HL-60 (cell line): ENCODE measurements around the gene ZNF343.
A peak's percentile ranks its signal among the peaks of the same experiment; 100 is the strongest.

Source experiments
- DNase-seq, 2 experiments: peaks; one replicate each; pipeline ENCODE4 v3.0.0-alpha.2; 2010 to 2020; ENCODE audit warnings: low read depth in 1 of 2, low spot score in 1 of 2
- H3K27ac ChIP-seq: fragments of 250-450 bp; sonication (Bioruptor Pico); replicated peaks from 2 replicates; pipeline ENCODE4 v1.5.1; 2020; ENCODE audit warnings: mild to moderate bottlenecking, moderate library complexity
- H3K27me3 ChIP-seq: fragments of 250-450 bp; sonication (Bioruptor Pico); 2 replicates; pipeline ENCODE4 v1.5.1; 2021; ENCODE audit warnings: mild to moderate bottlenecking, moderate library complexity; ENCODE audit not compliant: insufficient read depth, poor library complexity, severe bottlenecking
- H3K4me3 ChIP-seq: replicated peaks from 2 replicates; pipeline ENCODE4 v1.5.1; 2011; ENCODE audit warnings: mild to moderate bottlenecking, control low read depth, low read length; ENCODE audit not compliant: insufficient read depth
- GABPA ChIP-seq: IDR thresholded peaks from 2 replicates; pipeline ENCODE4 v1.6.1; 2012; ENCODE audit warnings: low read depth
- POLR2AphosphoS5 ChIP-seq: IDR thresholded peaks from 2 replicates; pipeline ENCODE4 v1.6.1; 2012; ENCODE audit warnings: low read depth
- SPI1 ChIP-seq: IDR thresholded peaks from 2 replicates; pipeline ENCODE4 v1.6.1; 2012; ENCODE audit warnings: low read depth, mild to moderate bottlenecking, borderline replicate concordance
- TF ChIP-seq, protein P1 (sequence below): IDR thresholded peaks from 2 replicates; pipeline ENCODE4 v1.6.1; 2012; ENCODE audit warnings: low read depth; ENCODE audit not compliant: insufficient replicate concordance
- TF ChIP-seq, protein P2 (sequence below): IDR thresholded peaks from one replicate; pipeline ENCODE4 v1.5.1; 2011; ENCODE audit warnings: low read length, control low read depth, inconsistent platforms; ENCODE audit not compliant: insufficient read depth

ZNF343 gene

DNA sequence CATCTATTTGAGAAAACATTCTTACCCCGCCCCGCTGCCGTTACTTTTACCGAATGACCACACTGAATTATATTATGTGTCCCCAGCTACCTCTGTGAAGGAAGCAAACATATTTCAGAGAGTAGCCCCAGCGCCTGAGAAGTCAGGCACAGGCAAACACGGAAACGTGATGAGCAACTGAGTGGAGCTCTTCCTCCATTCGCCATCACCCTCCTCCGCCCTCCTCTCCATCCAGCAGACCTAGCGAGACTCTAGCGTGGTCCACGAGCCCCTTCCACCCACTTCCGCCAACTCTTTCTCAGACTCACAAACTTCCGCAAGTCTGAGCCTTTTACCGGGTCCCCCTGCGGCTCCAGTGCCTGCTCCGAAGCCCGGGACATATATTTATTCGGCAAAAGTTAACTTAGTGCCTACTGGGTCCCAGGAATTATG is 38.7 kb downstream of the ZNF343 start:
- DNase-seq, result peak in 1 of 2 experiments; percentile 67
- Histone ChIP-seq H3K4me3 (peak overlapping the region; percentile 79), H3K27ac (peak overlapping the region; percentile 99), H3K27me3 (no peaks in the 10 kb centered on the region)
- no peak for TF ChIP-seq SPI1
- TF ChIP-seq, protein P1, sequence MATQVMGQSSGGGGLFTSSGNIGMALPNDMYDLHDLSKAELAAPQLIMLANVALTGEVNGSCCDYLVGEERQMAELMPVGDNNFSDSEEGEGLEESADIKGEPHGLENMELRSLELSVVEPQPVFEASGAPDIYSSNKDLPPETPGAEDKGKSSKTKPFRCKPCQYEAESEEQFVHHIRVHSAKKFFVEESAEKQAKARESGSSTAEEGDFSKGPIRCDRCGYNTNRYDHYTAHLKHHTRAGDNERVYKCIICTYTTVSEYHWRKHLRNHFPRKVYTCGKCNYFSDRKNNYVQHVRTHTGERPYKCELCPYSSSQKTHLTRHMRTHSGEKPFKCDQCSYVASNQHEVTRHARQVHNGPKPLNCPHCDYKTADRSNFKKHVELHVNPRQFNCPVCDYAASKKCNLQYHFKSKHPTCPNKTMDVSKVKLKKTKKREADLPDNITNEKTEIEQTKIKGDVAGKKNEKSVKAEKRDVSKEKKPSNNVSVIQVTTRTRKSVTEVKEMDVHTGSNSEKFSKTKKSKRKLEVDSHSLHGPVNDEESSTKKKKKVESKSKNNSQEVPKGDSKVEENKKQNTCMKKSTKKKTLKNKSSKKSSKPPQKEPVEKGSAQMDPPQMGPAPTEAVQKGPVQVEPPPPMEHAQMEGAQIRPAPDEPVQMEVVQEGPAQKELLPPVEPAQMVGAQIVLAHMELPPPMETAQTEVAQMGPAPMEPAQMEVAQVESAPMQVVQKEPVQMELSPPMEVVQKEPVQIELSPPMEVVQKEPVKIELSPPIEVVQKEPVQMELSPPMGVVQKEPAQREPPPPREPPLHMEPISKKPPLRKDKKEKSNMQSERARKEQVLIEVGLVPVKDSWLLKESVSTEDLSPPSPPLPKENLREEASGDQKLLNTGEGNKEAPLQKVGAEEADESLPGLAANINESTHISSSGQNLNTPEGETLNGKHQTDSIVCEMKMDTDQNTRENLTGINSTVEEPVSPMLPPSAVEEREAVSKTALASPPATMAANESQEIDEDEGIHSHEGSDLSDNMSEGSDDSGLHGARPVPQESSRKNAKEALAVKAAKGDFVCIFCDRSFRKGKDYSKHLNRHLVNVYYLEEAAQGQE, result no peak
- TF ChIP-seq, protein P2, sequence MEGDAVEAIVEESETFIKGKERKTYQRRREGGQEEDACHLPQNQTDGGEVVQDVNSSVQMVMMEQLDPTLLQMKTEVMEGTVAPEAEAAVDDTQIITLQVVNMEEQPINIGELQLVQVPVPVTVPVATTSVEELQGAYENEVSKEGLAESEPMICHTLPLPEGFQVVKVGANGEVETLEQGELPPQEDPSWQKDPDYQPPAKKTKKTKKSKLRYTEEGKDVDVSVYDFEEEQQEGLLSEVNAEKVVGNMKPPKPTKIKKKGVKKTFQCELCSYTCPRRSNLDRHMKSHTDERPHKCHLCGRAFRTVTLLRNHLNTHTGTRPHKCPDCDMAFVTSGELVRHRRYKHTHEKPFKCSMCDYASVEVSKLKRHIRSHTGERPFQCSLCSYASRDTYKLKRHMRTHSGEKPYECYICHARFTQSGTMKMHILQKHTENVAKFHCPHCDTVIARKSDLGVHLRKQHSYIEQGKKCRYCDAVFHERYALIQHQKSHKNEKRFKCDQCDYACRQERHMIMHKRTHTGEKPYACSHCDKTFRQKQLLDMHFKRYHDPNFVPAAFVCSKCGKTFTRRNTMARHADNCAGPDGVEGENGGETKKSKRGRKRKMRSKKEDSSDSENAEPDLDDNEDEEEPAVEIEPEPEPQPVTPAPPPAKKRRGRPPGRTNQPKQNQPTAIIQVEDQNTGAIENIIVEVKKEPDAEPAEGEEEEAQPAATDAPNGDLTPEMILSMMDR, result no peak
- no peak for TF ChIP-seq POLR2AphosphoS5
- no peak for TF ChIP-seq GABPA

GRCh38 chr20:2468581-2469407 is 39.9 kb downstream of the ZNF343 start:
- TF ChIP-seq SPI1, result no peak
- TF ChIP-seq POLR2AphosphoS5, result no peak; the same call in 1 of the 2 replicates
- Histone ChIP-seq H3K4me3 (peak overlapping the region; percentile 79), H3K27me3 (no peaks in the 10 kb centered on the region), H3K27ac (peak overlapping the region; percentile 99)
- DNase-seq, result no peak

- Histone ChIP-seq H3K4me3 (no peak overlapping the region), H3K27me3 (no peaks in the 10 kb centered on the region), H3K27ac (no peak overlapping the region)
- DNase-seq, result no peak
- TF ChIP-seq GABPA, result no peak
- no peak for TF ChIP-seq POLR2AphosphoS5
- TF ChIP-seq, protein P2, result no peak
- TF ChIP-seq, protein P1, result no peak
- no peak for TF ChIP-seq SPI1
Observed at GRCh38 chr20:2467412-2467811, 41.3 kb downstream of the ZNF343 start.

DNA sequence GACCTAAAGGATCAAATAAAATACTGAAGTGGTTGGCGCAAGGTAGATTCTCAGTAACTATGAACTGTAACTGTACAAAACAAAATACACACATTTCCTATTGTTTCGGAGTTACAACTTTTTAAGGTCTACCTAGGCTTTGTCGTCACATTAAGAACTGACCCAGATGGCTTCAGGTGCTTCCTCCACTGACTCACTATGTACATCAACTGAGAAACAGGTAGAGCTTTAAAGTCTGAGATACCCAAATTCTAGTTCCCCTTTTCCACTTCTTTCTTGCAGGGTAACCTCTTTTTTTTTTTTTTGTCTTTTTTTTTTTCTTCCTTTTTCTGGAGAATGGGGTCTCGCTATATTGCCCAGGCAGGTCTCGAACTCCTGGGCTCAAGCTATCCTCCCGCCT is 43.6 kb downstream of the ZNF343 start:
- no peak for TF ChIP-seq SPI1
- no peak for TF ChIP-seq POLR2AphosphoS5
- TF ChIP-seq GABPA, result no peak
- TF ChIP-seq, protein P2, result no peak
- TF ChIP-seq, protein P1, result no peak
- DNase-seq, result no peak
- Histone ChIP-seq H3K27ac (no peak overlapping the region), H3K4me3 (no peak overlapping the region), H3K27me3 (no peaks in the 10 kb centered on the region)
